ENCODE measurements around the gene RBP3.

RBP3 gene

GRCh38 chr10:47319784-47320183 is 28.4 kb upstream of the RBP3 start:
- DNase-seq = no peak

- no peak for DNase-seq
These were observed 27.4 kb upstream of the RBP3 start for GRCh38 chr10:47320812-47321211.

GRCh38 chr10:47321521-47322195 is 26.5 kb upstream of the RBP3 start:
- DNase-seq = no peak

GRCh38 chr10:47322300-47323061 is 25.7 kb upstream of the RBP3 start, which contains the start of gene GDF2:
Gene GDF2 (plus strand): TSS chr10:47322454. CDS start chr10:47322669, 215 bp downstream.
- no peak for DNase-seq

GRCh38 chr10:47323087-47323486 is 25.1 kb upstream of the RBP3 start:
- no peak for DNase-seq

- DNase-seq = no peak
These were observed 24.4 kb upstream of the RBP3 start for GRCh38 chr10:47323636-47324296.

- DNase-seq = no peak
These were observed 22.6 kb upstream of the RBP3 start for GRCh38 chr10:47325303-47326291.

- no peak for DNase-seq
These were observed 21.7 kb upstream of the RBP3 start for GRCh38 chr10:47326306-47326926.

GRCh38 chr10:47326927-47327330 is 21.2 kb upstream of the RBP3 start:
- no peak for DNase-seq

GRCh38 chr10:47329855-47330254 is 18.3 kb upstream of the RBP3 start:
- no peak for DNase-seq

- no peak for DNase-seq
These were observed 17.8 kb upstream of the RBP3 start for GRCh38 chr10:47330366-47330765.

- no peak for DNase-seq
These were observed 17.4 kb upstream of the RBP3 start for GRCh38 chr10:47330804-47331203.

GRCh38 chr10:47331491-47331890 is 16.7 kb upstream of the RBP3 start:
- no peak for DNase-seq

- no peak for DNase-seq
These were observed 16.2 kb upstream of the RBP3 start for GRCh38 chr10:47331954-47332353.

- DNase-seq = no peak
These were observed 15.8 kb upstream of the RBP3 start for GRCh38 chr10:47332371-47332770.

GRCh38 chr10:47332946-47333345 is 15.2 kb upstream of the RBP3 start:
- DNase-seq = no peak

- DNase-seq = no peak
These were observed 14.6 kb upstream of the RBP3 start for GRCh38 chr10:47333532-47333931.

GRCh38 chr10:47334466-47335295 is 13.5 kb upstream of the RBP3 start:
- no peak for DNase-seq

- DNase-seq = no peak
These were observed 12.3 kb upstream of the RBP3 start for GRCh38 chr10:47335906-47336305.

GRCh38 chr10:47336387-47337134 is 11.6 kb upstream of the RBP3 start:
- DNase-seq = no peak

Measured in activated CD4-positive, alpha-beta T cell treated with anti-CD3 and anti-CD28 coated beads, Interleukin-2, amount 50 U/mL, for 4 hours (primary cell).